Upper lobe of left lung (tissue), 6 donors: Measurements from ENCODE around the gene KCNQ2. TPM values are rescaled to one million over a fixed set of nuclear protein-coding genes. Genes with fewer than 3 reads are reported as not detected.
A peak's percentile ranks its signal among the peaks of the same experiment; 100 is the strongest.

ENCODE experiments used
- ATAC-seq, 2 donors: fragments of 200-7000 bp; cut with Tn5 transposase; one replicate each; pipeline ENCODE4 v1.9.1; 2022; ENCODE audit warnings: mild to moderate bottlenecking in 2 of 2, moderate library complexity in 2 of 2; ENCODE audit not compliant: low FRiP score in 2 of 2
- DNase-seq, 2 donors: peaks; one replicate each; pipeline ENCODE4 v3.0.0-alpha.2; 2019 to 2020
- H3K27ac ChIP-seq, 4 donors: fragments of 200-600 bp; sonication (generic); one replicate each; pipeline ENCODE4 v1.5.1; 2016 to 2019
- H3K27me3 ChIP-seq, 4 donors: fragments of 200-600 bp; sonication (generic); one replicate each; pipeline ENCODE4 v1.5.1; 2017 to 2019
- H3K36me3 ChIP-seq, 4 donors: fragments of 200-600 bp; sonication (generic); one replicate each; pipeline ENCODE4 v1.5.1; 2016 to 2019
- H3K4me1 ChIP-seq, 4 donors: fragments of 200-600 bp; sonication (generic); one replicate each; pipeline ENCODE4 v1.5.1; 2018 to 2019
- H3K4me3 ChIP-seq, 4 donors: fragments of 200-600 bp; sonication (generic); one replicate each; pipeline ENCODE4 v1.5.1; 2017 to 2019; ENCODE audit warnings: mild to moderate bottlenecking in 2 of 4, moderate library complexity in 1 of 4
- H3K9me3 ChIP-seq, 4 donors: fragments of 200-600 bp; sonication (generic); one replicate each; pipeline ENCODE4 v1.5.1; 2018 to 2019
- CTCF ChIP-seq, 6 experiments: fragments of 450-650 bp in 4 of 6; fragments of 200-600 bp in 2 of 6; sonication (generic) in 2 of 6; IDR thresholded peaks; one replicate each; pipeline ENCODE4 v1.5.1; 2016 to 2019; ENCODE audit warnings: antibody characterized with exemption in 6 of 6
- EP300 ChIP-seq, 4 donors: sonication (generic); formaldehyde crosslinking; IDR thresholded peaks; one replicate each; pipeline ENCODE4 v1.5.1; 2017; ENCODE audit warnings: antibody characterized with exemption in 4 of 4, control low read depth in 2 of 4
- POLR2A ChIP-seq, 4 donors: fragments of 450-650 bp; IDR thresholded peaks; one replicate each; pipeline ENCODE4 v1.5.1; 2016 to 2017; ENCODE audit warnings: antibody characterized with exemption in 4 of 4, mild to moderate bottlenecking in 2 of 4
- POLR2AphosphoS5 ChIP-seq, 2 donors: sonication (generic); formaldehyde crosslinking; IDR thresholded peaks; one replicate each; pipeline ENCODE4 v1.5.1; 2017; ENCODE audit warnings: antibody characterized with exemption in 2 of 2
- WGBS, 2 donors: methylation state at CpG; one replicate each; pipeline ENCODE4 v1.1.5; 2017 to 2018; 5-methylcytosine and 5-hydroxymethylcytosine counted together
- total RNA-seq, 6 donors: library from RNA; depleted of rRNA in 4 of 6; stranded (reverse); fragments of >200 nt in 4 of 6; gene quantifications; one replicate each; pipeline versions ENCODE4 v1.1.0 to v1.2.1, GENCODE V29; 2016 to 2021
- donor health status: DM: no; HTN: no; CAD: no; lungs with moderate emphysema.
- donor health status: DM: no; HTN: yes; CAD: no; lungs with severe emphysema.

KCNQ2 gene
- total RNA-seq, 6 donors from 2014 or later: 0.66 TPM; not detected in 5

- TF ChIP-seq EP300 (IDR thresholded peaks at IDR 0.05): no peak
- TF ChIP-seq POLR2A (IDR thresholded peaks at IDR 0.05): no peak
- 90 to 91% methylated on average over 10 of the region's 10 CpGs for WGBS, 2 donors
- peaks cover 0 to 15% (median 0%) of the 10 kb centered on the region in 4 donors for H3K27me3 ChIP-seq
These were observed 103.4 kb downstream of the KCNQ2 start for GRCh38 chr20:63369024-63369530.

DNA sequence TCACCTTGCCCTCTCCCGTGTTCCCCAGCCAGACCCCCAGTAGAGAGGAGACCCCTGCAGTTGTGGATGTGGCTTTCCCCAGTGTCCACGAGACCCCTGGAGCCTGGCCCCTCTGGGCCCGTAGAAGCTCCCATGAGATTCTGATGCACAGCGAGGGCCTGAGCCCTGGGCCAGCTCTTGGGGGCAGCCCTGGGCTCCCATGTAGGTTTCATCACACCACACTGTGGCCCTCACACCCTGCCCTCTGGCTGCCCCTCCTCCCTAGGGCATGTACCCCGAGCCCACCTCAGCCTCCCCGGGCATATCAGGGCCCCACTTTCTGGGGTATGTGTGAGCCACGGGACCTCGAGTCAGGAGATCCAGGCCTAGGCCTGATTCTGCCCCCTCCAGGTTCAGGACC lies 104.3 kb downstream of the KCNQ2 start:
- TF ChIP-seq CTCF (IDR thresholded peaks at IDR 0.05): no peak
- no peak for TF ChIP-seq POLR2AphosphoS5 (IDR thresholded peaks at IDR 0.05)
- no peak for TF ChIP-seq EP300 (IDR thresholded peaks at IDR 0.05)
- TF ChIP-seq POLR2A (IDR thresholded peaks at IDR 0.05): no peak
- H3K36me3 ChIP-seq: no peaks in the 10 kb centered on the region
- H3K27ac ChIP-seq: no peak overlapping the region
- H3K9me3 ChIP-seq: no peaks in the 10 kb centered on the region
- ATAC-seq (no peak), DNase-seq (peak in 1 of 2 donors; percentile 44)
- no peaks in the 10 kb centered on the region for H3K4me1 ChIP-seq
- H3K27me3 ChIP-seq: peaks cover 0 to 15% (median 0%) of the 10 kb centered on the region in 4 donors
- 73% methylated on average over 8 of the region's 8 CpGs; no CpG with 5 or more reads in 1 of the 2 donors for WGBS, 2 donors
- no peak overlapping the region for H3K4me3 ChIP-seq

More at GRCh38 chr20:63369024-63369530, 103.4 kb downstream of the KCNQ2 start:
- Histone ChIP-seq H3K36me3 (no peaks in the 10 kb centered on the region), H3K9me3 (no peaks in the 10 kb centered on the region), H3K4me3 (no peak overlapping the region), H3K27ac (no peak overlapping the region), H3K4me1 (no peaks in the 10 kb centered on the region)
- DNase-seq (no peak), ATAC-seq (no peak)

- Histone ChIP-seq H3K27ac (no peak overlapping the region), H3K36me3 (no peaks in the 10 kb centered on the region), H3K4me3 (no peak overlapping the region), H3K4me1 (no peaks in the 10 kb centered on the region), H3K9me3 (no peaks in the 10 kb centered on the region), H3K27me3 (peaks cover 0 to 15% (median 0%) of the 10 kb centered on the region in 4 donors)
- WGBS, 2 donors: 65% methylated on average over 4 to 24 of the region's 24 CpGs
- DNase-seq (peak in 1 of 2 donors; percentile 44), ATAC-seq (no peak)
- no peak for TF ChIP-seq POLR2AphosphoS5 (IDR thresholded peaks at IDR 0.05)
- no peak for TF ChIP-seq POLR2A (IDR thresholded peaks at IDR 0.05)
- no peak for TF ChIP-seq CTCF (IDR thresholded peaks at IDR 0.05)
- no peak for TF ChIP-seq EP300 (IDR thresholded peaks at IDR 0.05)
These were observed 104.9 kb downstream of the KCNQ2 start for GRCh38 chr20:63367446-63368055.

DNA sequence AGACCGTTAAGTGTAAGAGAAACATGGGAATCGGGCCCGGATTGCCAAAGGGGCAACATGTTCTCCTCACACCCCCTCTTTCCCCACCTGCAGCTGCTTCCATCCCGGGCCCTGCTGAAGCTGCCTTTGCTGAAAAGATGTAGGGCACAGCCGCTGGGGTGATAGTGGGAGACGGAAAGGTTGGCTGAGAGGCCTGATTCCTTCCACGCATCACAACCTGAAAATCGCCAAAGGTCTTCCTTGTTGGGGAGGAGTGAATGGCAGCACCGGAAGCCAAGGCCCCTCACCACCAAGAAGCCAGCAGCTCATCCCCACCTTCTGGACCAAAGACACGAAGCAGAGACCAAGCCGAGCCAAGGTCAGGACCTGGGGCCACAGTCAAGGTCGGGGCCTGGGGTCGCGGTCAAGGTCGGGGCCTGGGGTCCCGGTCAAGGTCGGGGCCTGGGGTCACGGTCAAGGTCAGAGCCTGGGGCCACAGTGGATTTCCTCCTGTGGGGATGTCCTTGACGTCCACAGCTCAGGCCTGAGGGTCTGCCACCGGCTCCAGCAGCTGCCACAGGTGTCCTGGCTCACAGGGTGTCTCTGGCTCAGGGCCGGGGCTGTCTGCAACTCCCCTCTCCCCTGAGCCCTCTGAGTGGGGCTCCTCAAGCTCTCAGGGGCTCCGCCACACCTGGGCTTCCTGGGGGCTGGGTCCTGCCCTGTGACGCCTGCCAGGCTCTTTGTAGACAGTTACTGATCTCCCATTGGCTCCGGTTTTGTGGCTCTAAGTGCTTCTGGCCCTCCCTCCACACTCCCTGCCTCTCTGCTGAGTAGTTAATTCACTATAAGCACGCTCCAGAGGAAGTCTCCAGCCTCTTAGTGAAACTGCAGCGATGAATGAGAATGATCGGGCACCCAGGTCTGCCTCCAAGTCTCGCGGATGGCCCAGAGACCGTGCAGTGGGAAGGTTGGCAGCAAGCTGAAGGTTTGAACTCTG lies 105.8 kb downstream of the KCNQ2 start:
- no peak for ATAC-seq
- H3K27me3 ChIP-seq: peaks cover 0 to 14% (median under 1%) of the 10 kb centered on the region in 4 donors
- DNase-seq: peak in 1 of 2 donors; percentile 68

More for the DNA sequence above, 105.8 kb downstream of the KCNQ2 start:
- TF ChIP-seq POLR2A (IDR thresholded peaks at IDR 0.05) (no peak), EP300 (IDR thresholded peaks at IDR 0.05) (no peak), CTCF (IDR thresholded peaks at IDR 0.05) (no peak)
- 76 to 78% methylated on average over 22 to 30 of the region's 30 CpGs for WGBS, 2 donors
- Histone ChIP-seq H3K4me3 (no peak overlapping the region), H3K36me3 (no peaks in the 10 kb centered on the region), H3K27ac (no peak overlapping the region), H3K9me3 (no peaks in the 10 kb centered on the region), H3K4me1 (no peaks in the 10 kb centered on the region)
